Thoracic aorta (tissue), 2 donors: ENCODE measurements around the gene COL8A1. TPM values are rescaled to one million over a fixed set of nuclear protein-coding genes. Genes with fewer than 3 reads are reported as not detected.

Experiments
- ATAC-seq: fragments of 150-250 bp; one replicate; pipeline ENCODE4 v1.8.0; 2017; ENCODE audit warnings: low read depth; ENCODE audit not compliant: insufficient number of reproducible peaks, low FRiP score
- DNase-seq: peaks from one replicate; pipeline ENCODE4 v3.0.0-alpha.2; 2020; ENCODE audit warnings: low spot score
- H3K27ac ChIP-seq, 2 donors: fragments of 200-600 bp; sonication (generic); 1 replicate in 1 of 2; 2 replicates in 1 of 2; pipeline ENCODE4 v1.5.1; 2016; ENCODE audit warnings: mild to moderate bottlenecking in 2 of 2, moderate library complexity in 2 of 2
- H3K27me3 ChIP-seq: fragments of 200-600 bp; sonication (generic); replicated peaks from 2 replicates; pipeline ENCODE4 v1.6.0; 2016; ENCODE audit warnings: mild to moderate bottlenecking; ENCODE audit not compliant: insufficient read depth
- H3K36me3 ChIP-seq: fragments of 200-600 bp; sonication (generic); one replicate; pipeline ENCODE4 v1.5.1; 2016
- H3K4me1 ChIP-seq, 2 donors: fragments of 200-600 bp; sonication (generic); 1 replicate in 1 of 2; 2 replicates in 1 of 2; pipeline versions ENCODE4 v1.5.1 to v1.6.0; 2016; ENCODE audit warnings: low read depth in 2 of 2, mild to moderate bottlenecking in 1 of 2; ENCODE audit not compliant: control insufficient read depth in 1 of 2
- H3K4me3 ChIP-seq: fragments of 200-600 bp; sonication (generic); 2 replicates; pipeline ENCODE4 v1.5.1; 2016; ENCODE audit warnings: mild to moderate bottlenecking
- H3K9me3 ChIP-seq: fragments of 200-600 bp; sonication (generic); 2 replicates; pipeline ENCODE4 v1.5.1; 2016
- total RNA-seq, 2 donors: library from RNA; depleted of rRNA; stranded (reverse); fragments of >200 nt; gene quantifications; one replicate each; pipeline versions ENCODE4 v1.1.0 to v1.2.3, GENCODE V29; 2016
- TF ChIP-seq, protein P1 (sequence below): fragments of 200-600 bp; sonication (generic); IDR thresholded peaks from one replicate; pipeline ENCODE4 v1.5.1; 2019; ENCODE audit warnings: antibody characterized with exemption

The COL8A1 gene
- total RNA-seq, 2 donors from 2014 or later: 253 to 916 TPM

DNA sequence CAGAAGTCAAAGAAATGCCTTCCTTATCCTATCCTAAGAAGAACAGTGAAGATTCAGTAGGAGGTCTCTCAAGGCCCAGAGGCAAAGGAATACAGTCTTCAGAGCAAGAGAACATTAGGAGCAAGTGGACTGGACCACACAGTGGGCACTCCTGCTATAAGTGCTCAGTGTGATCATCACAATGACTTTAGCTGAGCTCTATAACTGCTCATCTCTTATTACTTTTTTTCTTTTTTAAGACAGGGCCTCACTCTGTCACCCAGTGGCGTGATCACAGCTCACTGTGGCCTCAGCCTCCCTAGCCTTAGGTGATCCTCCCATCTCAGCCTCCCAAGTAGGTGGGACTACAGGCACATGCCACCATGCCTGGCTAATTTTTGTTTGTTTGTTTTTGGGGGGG, 48.1 kb downstream of the COL8A1 start:
- Histone ChIP-seq H3K4me3 (no peak overlapping the region), H3K27ac (peak overlapping the region in 1 of 2 donors; percentile 34), H3K36me3 (no peaks in the 10 kb centered on the region), H3K4me1 (peaks cover 7 to 14% of the 10 kb centered on the region in 2 donors), H3K9me3 (no peaks in the 10 kb centered on the region), H3K27me3 (no peaks in the 10 kb centered on the region)
- TF ChIP-seq, protein P1, sequence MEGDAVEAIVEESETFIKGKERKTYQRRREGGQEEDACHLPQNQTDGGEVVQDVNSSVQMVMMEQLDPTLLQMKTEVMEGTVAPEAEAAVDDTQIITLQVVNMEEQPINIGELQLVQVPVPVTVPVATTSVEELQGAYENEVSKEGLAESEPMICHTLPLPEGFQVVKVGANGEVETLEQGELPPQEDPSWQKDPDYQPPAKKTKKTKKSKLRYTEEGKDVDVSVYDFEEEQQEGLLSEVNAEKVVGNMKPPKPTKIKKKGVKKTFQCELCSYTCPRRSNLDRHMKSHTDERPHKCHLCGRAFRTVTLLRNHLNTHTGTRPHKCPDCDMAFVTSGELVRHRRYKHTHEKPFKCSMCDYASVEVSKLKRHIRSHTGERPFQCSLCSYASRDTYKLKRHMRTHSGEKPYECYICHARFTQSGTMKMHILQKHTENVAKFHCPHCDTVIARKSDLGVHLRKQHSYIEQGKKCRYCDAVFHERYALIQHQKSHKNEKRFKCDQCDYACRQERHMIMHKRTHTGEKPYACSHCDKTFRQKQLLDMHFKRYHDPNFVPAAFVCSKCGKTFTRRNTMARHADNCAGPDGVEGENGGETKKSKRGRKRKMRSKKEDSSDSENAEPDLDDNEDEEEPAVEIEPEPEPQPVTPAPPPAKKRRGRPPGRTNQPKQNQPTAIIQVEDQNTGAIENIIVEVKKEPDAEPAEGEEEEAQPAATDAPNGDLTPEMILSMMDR: no peak
- ATAC-seq (no peak), DNase-seq (no peak)

- H3K27ac ChIP-seq: peak overlapping the region in 1 of 2 donors; percentile 34
These were observed 48.7 kb downstream of the COL8A1 start for GRCh38 chr3:99686955-99687612.

DNA sequence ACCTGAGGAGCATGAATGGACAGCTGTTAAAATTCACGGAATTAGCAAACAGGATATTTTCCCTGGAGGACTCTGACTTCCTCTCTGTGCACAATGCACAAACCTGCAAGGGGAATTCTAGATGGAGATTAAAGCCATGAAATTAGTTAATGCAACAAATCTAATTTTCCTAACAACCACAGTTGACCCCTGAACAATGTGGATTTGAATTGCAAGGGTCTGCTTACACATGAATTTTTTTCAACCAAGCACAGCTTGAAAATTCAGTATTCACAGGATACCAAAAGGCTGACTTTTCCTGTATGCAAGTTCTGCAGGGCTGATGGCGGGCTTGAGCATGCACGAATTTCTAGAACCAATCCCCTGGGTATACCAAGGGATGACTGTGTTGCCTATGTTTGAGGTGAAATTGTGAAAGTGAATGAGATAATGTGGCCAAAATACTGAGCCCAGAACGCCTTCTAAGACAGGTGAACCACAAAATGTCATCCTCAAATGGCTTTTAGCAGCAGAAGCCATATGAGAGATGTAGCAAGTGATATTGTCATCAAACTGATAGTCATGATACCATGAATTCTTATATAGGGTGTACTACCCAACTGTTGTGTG, 52.5 kb downstream of the COL8A1 start:
- Histone ChIP-seq H3K9me3 (no peaks in the 10 kb centered on the region), H3K4me3 (no peak overlapping the region), H3K4me1 (peaks cover 0 to 7% of the 10 kb centered on the region in 2 donors), H3K27me3 (no peaks in the 10 kb centered on the region), H3K27ac (no peak overlapping the region), H3K36me3 (no peaks in the 10 kb centered on the region)
- ATAC-seq (no peak), DNase-seq (no peak)
- TF ChIP-seq, protein P1: no peak

More at GRCh38 chr3:99686955-99687612, 48.7 kb downstream of the COL8A1 start:
- no peak for DNase-seq
- Histone ChIP-seq H3K4me1 (peaks cover 7 to 14% of the 10 kb centered on the region in 2 donors), H3K9me3 (no peaks in the 10 kb centered on the region), H3K4me3 (no peak overlapping the region), H3K36me3 (no peaks in the 10 kb centered on the region), H3K27me3 (no peaks in the 10 kb centered on the region)
- TF ChIP-seq, protein P1: peak; percentile 62
- ATAC-seq: no peak

GRCh38 chr3:99693636-99694035, 55.2 kb downstream of the COL8A1 start:
- TF ChIP-seq, protein P1: no peak
- Histone ChIP-seq H3K27ac (no peak overlapping the region), H3K4me1 (peaks cover 0 to 7% of the 10 kb centered on the region in 2 donors), H3K9me3 (no peaks in the 10 kb centered on the region), H3K27me3 (no peaks in the 10 kb centered on the region), H3K36me3 (no peaks in the 10 kb centered on the region), H3K4me3 (no peak overlapping the region)
- DNase-seq: no peak
- no peak for ATAC-seq

- no peak overlapping the region for H3K27ac ChIP-seq
- no peaks in the 10 kb centered on the region for H3K36me3 ChIP-seq
- TF ChIP-seq, protein P1: no peak
- peaks cover 12 to 18% of the 10 kb centered on the region in 2 donors for H3K4me1 ChIP-seq
- DNase-seq: no peak
- H3K27me3 ChIP-seq: no peaks in the 10 kb centered on the region
- ATAC-seq: no peak
- H3K4me3 ChIP-seq: no peak overlapping the region
- no peaks in the 10 kb centered on the region for H3K9me3 ChIP-seq
These were observed 58.1 kb downstream of the COL8A1 start for GRCh38 chr3:99696497-99696896.
